IMR-90 (cell line): ENCODE data around the gene NAA50.
A peak's percentile ranks its signal among the peaks of the same experiment; 100 is the strongest.

Source experiments
- TF ChIP-seq, protein P1 (sequence below): conservative IDR thresholded peaks from 2 replicates; pipeline ENCODE4 v1.5.1; 2012; ENCODE audit warnings: mild to moderate bottlenecking, low read depth, low read length, improper control_type of control experiment
- TF ChIP-seq, protein P2 (sequence below): fragments of 150-350 bp; IDR thresholded peaks from 2 replicates; pipeline ENCODE4 v1.6.1; 2016; ENCODE audit warnings: low read depth, mild to moderate bottlenecking, low read length, moderate library complexity, borderline replicate concordance

DNA sequence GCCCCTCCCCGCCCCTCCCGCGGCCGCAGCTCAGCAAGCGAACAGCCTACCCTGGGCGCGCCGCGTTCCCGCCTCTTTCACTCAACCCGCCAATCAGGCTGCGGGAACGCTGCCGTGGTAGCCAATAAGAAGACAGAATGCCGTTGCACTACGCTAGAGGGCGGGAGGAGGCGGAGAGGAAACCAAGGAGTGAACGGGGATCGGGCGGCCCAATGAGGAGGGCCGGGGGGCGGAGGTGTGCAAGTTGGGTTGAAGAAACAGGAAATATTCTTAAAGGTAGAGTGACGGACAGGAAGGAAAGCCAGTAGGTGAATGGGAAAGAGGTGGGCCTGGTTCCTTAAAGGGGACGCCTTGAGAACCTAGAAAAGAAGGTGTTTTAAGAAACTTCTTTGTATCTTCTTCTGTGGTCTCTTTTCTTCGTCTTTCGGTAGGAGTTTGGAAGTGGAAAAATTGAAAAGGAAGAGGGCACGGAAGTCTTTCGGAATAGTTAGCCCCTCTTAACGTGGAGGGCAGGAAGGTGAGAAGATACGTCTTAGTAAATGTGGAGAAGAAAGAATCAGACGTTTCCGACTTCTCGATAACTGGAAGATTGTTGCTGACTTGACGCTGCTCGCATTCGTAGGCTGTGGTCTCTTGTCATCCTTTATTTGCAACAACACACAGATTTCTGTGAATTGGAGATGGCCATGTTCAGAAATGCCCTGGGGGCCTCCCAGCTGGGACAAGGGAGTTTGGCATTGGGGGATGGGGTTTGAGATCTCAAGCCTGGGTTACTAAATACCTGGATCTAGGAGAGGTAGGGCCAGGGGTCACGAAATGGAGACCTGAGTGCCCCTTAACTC, 49.2 kb downstream of the NAA50 start:
- TF ChIP-seq, protein P1, sequence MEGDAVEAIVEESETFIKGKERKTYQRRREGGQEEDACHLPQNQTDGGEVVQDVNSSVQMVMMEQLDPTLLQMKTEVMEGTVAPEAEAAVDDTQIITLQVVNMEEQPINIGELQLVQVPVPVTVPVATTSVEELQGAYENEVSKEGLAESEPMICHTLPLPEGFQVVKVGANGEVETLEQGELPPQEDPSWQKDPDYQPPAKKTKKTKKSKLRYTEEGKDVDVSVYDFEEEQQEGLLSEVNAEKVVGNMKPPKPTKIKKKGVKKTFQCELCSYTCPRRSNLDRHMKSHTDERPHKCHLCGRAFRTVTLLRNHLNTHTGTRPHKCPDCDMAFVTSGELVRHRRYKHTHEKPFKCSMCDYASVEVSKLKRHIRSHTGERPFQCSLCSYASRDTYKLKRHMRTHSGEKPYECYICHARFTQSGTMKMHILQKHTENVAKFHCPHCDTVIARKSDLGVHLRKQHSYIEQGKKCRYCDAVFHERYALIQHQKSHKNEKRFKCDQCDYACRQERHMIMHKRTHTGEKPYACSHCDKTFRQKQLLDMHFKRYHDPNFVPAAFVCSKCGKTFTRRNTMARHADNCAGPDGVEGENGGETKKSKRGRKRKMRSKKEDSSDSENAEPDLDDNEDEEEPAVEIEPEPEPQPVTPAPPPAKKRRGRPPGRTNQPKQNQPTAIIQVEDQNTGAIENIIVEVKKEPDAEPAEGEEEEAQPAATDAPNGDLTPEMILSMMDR, result peak; percentile 35; the same call in 1 of the 2 replicates
- TF ChIP-seq, protein P2, sequence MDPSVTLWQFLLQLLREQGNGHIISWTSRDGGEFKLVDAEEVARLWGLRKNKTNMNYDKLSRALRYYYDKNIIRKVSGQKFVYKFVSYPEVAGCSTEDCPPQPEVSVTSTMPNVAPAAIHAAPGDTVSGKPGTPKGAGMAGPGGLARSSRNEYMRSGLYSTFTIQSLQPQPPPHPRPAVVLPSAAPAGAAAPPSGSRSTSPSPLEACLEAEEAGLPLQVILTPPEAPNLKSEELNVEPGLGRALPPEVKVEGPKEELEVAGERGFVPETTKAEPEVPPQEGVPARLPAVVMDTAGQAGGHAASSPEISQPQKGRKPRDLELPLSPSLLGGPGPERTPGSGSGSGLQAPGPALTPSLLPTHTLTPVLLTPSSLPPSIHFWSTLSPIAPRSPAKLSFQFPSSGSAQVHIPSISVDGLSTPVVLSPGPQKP, result no peak
